ENCODE measurements around the gene FBXO46. TPM values are rescaled to one million over a fixed set of nuclear protein-coding genes. Genes with fewer than 3 reads are reported as not detected.
"Not testable (repeated sequence)": the region's sequence is repeated elsewhere in the genome, so short reads cannot be mapped to it uniquely, and the experiment has no call there.

The FBXO46 gene
- total RNA-seq, 1 donor from 2014 or later: 19.3 TPM

- Histone ChIP-seq H3K4me3 (peak within 1 kb of the TSS; percentile 95), H3K9me3 (no peaks in the 10 kb centered on the region), H3K36me3 (peaks cover 35% of the 10 kb centered on the region), H3K27me3 (ENCODE audit: low read depth) (no peaks in the 10 kb centered on the region), H3K27ac (peak within 1 kb of the TSS; percentile 91), H3K4me1 (peaks cover 22% of the 10 kb centered on the region)
- DNase-seq (peak; percentile 93), ATAC-seq (peak; percentile 87 to 90)
- intact Hi-C loops (cut with DNase I): no loop called here
- no peak for TF ChIP-seq CTCF (IDR thresholded peaks at IDR 0.05)
Observed at GRCh38 chr19:45691516-45692186, 39.0 kb downstream of the FBXO46 start, which contains the start of gene SNRPD2. Gene SNRPD2, minus strand, starts transcription at chr19:45691953. Its CDS starts 65 bp downstream, at chr19:45691888.

GRCh38 chr19:45687599-45687998 lies 43.1 kb downstream of the FBXO46 start:
- intact Hi-C loops (cut with DNase I): no loop called here
- no peaks in the 10 kb centered on the region for H3K27me3 ChIP-seq (ENCODE audit: low read depth)
- DNase-seq: no peak
- H3K4me3 ChIP-seq: no peak overlapping the region
- peaks cover 44% of the 10 kb centered on the region for H3K36me3 ChIP-seq
- no peak for ATAC-seq
- no peaks in the 10 kb centered on the region for H3K9me3 ChIP-seq
- H3K4me1 ChIP-seq: peaks cover 12% of the 10 kb centered on the region
- no peak for TF ChIP-seq CTCF (IDR thresholded peaks at IDR 0.05)
- no peak overlapping the region for H3K27ac ChIP-seq

- ATAC-seq: not testable (repeated sequence)
Observed at GRCh38 chr19:45685045-45685444, 45.7 kb downstream of the FBXO46 start.

GRCh38 chr19:45682908-45683307 lies 47.8 kb downstream of the FBXO46 start:
- DNase-seq: no peak
- H3K27ac ChIP-seq: no peak overlapping the region
- no peak for ATAC-seq
- no peak for TF ChIP-seq CTCF (IDR thresholded peaks at IDR 0.05)
- H3K9me3 ChIP-seq: no peaks in the 10 kb centered on the region
- H3K4me3 ChIP-seq: no peak overlapping the region
- H3K36me3 ChIP-seq: peaks cover 36% of the 10 kb centered on the region
- intact Hi-C loops (cut with DNase I): no loop called here
- peaks cover 17% of the 10 kb centered on the region for H3K4me1 ChIP-seq
- peaks cover 10% of the 10 kb centered on the region for H3K27me3 ChIP-seq (ENCODE audit: low read depth)

More at GRCh38 chr19:45685045-45685444, 45.7 kb downstream of the FBXO46 start:
- H3K27me3 ChIP-seq (ENCODE audit: low read depth); H3K27ac ChIP-seq; intact Hi-C loops (cut with DNase I); H3K9me3 ChIP-seq; DNase-seq; H3K4me3 ChIP-seq: not testable (repeated sequence)
- peaks cover 13% of the 10 kb centered on the region for H3K4me1 ChIP-seq
- H3K36me3 ChIP-seq: peaks cover 44% of the 10 kb centered on the region

- Histone ChIP-seq H3K36me3 (peaks cover 28% of the 10 kb centered on the region), H3K4me3 (no peak overlapping the region), H3K9me3 (no peaks in the 10 kb centered on the region), H3K4me1 (peaks cover 25% of the 10 kb centered on the region), H3K27ac (peak overlapping the region; percentile 67), H3K27me3 (ENCODE audit: low read depth) (peaks cover 16% of the 10 kb centered on the region)
- no peak for TF ChIP-seq CTCF (IDR thresholded peaks at IDR 0.05)
- ATAC-seq (no peak), DNase-seq (no peak)
- intact Hi-C loops (cut with DNase I): no loop called here
Observed at GRCh38 chr19:45682117-45682516, 48.6 kb downstream of the FBXO46 start.

- intact Hi-C loops (cut with DNase I): no loop called here
- Histone ChIP-seq H3K36me3 (peaks cover 21% of the 10 kb centered on the region), H3K9me3 (no peaks in the 10 kb centered on the region), H3K4me1 (peaks cover 31% of the 10 kb centered on the region), H3K4me3 (peak overlapping the region; percentile 45), H3K27me3 (ENCODE audit: low read depth) (peaks cover 22% of the 10 kb centered on the region), H3K27ac (peak overlapping the region; percentile 67)
- DNase-seq: peak; percentile 92
- peak; percentile 87 to 89 for ATAC-seq
- peak; percentile 98 for TF ChIP-seq CTCF (IDR thresholded peaks at IDR 0.05)
Observed at GRCh38 chr19:45681391-45682015, 49.2 kb downstream of the FBXO46 start.
